ENCODE measurements around the gene FANCC. TPM values are rescaled to one million over a fixed set of nuclear protein-coding genes. Genes with fewer than 3 reads are reported as not detected.
A peak's percentile ranks its signal among the peaks of the same experiment; 100 is the strongest.

Gene FANCC
- total RNA-seq, 3 donors from 2014 or later (not counting 1 experiment from before 2014, with no cell fraction given), result 9.9 to 18.9 (median 12.8) TPM

DNA sequence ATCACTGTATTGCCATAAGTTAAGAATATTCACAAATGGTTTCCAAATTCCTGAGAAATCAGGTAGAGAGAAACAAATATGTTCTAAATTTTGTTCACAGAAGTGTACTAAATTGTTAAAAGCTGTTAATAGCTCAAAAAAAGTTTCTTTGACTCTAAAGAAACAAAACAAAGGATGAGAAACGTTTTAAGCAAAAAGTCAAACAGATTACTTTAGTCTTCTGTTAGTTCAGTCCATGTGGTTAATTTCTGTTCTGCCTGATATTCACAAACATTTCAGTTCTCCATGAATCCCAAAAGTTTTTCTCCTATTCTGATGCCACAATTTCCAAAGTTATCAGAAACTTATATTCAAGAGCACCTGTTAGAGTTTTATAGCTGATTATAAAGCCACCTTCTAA is 7.7 kb upstream of the FANCC start:
- TF ChIP-seq, protein P1, sequence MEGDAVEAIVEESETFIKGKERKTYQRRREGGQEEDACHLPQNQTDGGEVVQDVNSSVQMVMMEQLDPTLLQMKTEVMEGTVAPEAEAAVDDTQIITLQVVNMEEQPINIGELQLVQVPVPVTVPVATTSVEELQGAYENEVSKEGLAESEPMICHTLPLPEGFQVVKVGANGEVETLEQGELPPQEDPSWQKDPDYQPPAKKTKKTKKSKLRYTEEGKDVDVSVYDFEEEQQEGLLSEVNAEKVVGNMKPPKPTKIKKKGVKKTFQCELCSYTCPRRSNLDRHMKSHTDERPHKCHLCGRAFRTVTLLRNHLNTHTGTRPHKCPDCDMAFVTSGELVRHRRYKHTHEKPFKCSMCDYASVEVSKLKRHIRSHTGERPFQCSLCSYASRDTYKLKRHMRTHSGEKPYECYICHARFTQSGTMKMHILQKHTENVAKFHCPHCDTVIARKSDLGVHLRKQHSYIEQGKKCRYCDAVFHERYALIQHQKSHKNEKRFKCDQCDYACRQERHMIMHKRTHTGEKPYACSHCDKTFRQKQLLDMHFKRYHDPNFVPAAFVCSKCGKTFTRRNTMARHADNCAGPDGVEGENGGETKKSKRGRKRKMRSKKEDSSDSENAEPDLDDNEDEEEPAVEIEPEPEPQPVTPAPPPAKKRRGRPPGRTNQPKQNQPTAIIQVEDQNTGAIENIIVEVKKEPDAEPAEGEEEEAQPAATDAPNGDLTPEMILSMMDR (IDR thresholded peaks at IDR 0.05), result no peak
- peaks cover 8% of the 10 kb centered on the region for H3K36me3 Mint-ChIP-seq
- 69% methylated on average over 1 of the region's 1 CpG for WGBS (ENCODE audit: insufficient coverage)

GRCh38 chr9:95317893-95318211 is 343 bp upstream of the FANCC start:
- Mint-ChIP-seq H3K36me3 (no peaks in the 10 kb centered on the region), H3K9me3 (no peaks in the 10 kb centered on the region), H3K4me3 (peak overlapping the region; percentile 92), H3K27me3 (ENCODE audit: low read depth in 2 of 2) (peaks cover 0 to 20% of the 10 kb centered on the region in 2 donors), H3K4me1 (peaks cover 7 to 18% of the 10 kb centered on the region in 2 donors), H3K27ac (peak overlapping the region; percentile 82 to 89)
- TF ChIP-seq, protein P1 (IDR thresholded peaks at IDR 0.05), result no peak
- Histone ChIP-seq H3K27me3 (ENCODE audit: control insufficient read depth, insufficient read depth, low read length) (no peaks in the 10 kb centered on the region), H3K27ac (ENCODE audit: low read length) (peak overlapping the region; percentile 56), H3K4me1 (ENCODE audit: control insufficient read depth, insufficient read depth, low read length) (no peaks in the 10 kb centered on the region), H3K9me3 (ENCODE audit: control insufficient read depth, insufficient read depth, low read length) (no peaks in the 10 kb centered on the region), H3K4me3 (ENCODE audit: low read length) (peak overlapping the region; percentile 80), H3K36me3 (ENCODE audit: control insufficient read depth, insufficient read depth, low read length) (no peaks in the 10 kb centered on the region)
- DNase-seq (no peak), ATAC-seq (no peak)
- intact Hi-C loops (cut with micrococcal nuclease), result loop anchor here (5.0 kb wide), 1 partner anchor 194 kb away; no protein-coding TSS in a partner anchor
- 8% methylated on average over 10 of the region's 10 CpGs for WGBS (ENCODE audit: insufficient coverage)

More for the DNA sequence above, 7.7 kb upstream of the FANCC start:
- Mint-ChIP-seq H3K27ac (no peak overlapping the region), H3K4me1 (no peaks in the 10 kb centered on the region), H3K4me3 (no peak overlapping the region), H3K27me3 (ENCODE audit: low read depth in 2 of 2) (peaks cover 8 to 44% of the 10 kb centered on the region in 2 donors), H3K9me3 (no peaks in the 10 kb centered on the region)
- H3K36me3 ChIP-seq (ENCODE audit: control insufficient read depth, insufficient read depth, low read length), result no peaks in the 10 kb centered on the region
- H3K4me3 ChIP-seq (ENCODE audit: low read length), result no peak overlapping the region
- no peaks in the 10 kb centered on the region for H3K4me1 ChIP-seq (ENCODE audit: control insufficient read depth, insufficient read depth, low read length)
- no peak overlapping the region for H3K27ac ChIP-seq (ENCODE audit: low read length)
- intact Hi-C loops (cut with micrococcal nuclease), result no loop called here
- no peaks in the 10 kb centered on the region for H3K9me3 ChIP-seq (ENCODE audit: control insufficient read depth, insufficient read depth, low read length)
- DNase-seq (no peak), ATAC-seq (no peak)
- H3K27me3 ChIP-seq (ENCODE audit: control insufficient read depth, insufficient read depth, low read length), result no peaks in the 10 kb centered on the region

- Mint-ChIP-seq H3K4me1 (peaks cover 15 to 29% of the 10 kb centered on the region in 2 donors), H3K27me3 (ENCODE audit: low read depth in 2 of 2) (peaks cover 4 to 20% of the 10 kb centered on the region in 2 donors), H3K27ac (peak overlapping the region; percentile 45 to 89), H3K36me3 (no peaks in the 10 kb centered on the region), H3K4me3 (peak overlapping the region; percentile 92), H3K9me3 (no peaks in the 10 kb centered on the region)
- H3K27ac ChIP-seq (ENCODE audit: low read length), result peak overlapping the region; percentile 2
- H3K4me3 ChIP-seq (ENCODE audit: low read length), result peak overlapping the region; percentile 80
- H3K9me3 ChIP-seq (ENCODE audit: control insufficient read depth, insufficient read depth, low read length), result no peaks in the 10 kb centered on the region
- no peaks in the 10 kb centered on the region for H3K27me3 ChIP-seq (ENCODE audit: control insufficient read depth, insufficient read depth, low read length)
- intact Hi-C loops (cut with micrococcal nuclease), result loop anchor here (5.0 kb wide), 1 partner anchor 196 kb away; no protein-coding TSS in a partner anchor
- ATAC-seq (peak; percentile 41 to 47 (median 46)), DNase-seq (no peak)
- H3K36me3 ChIP-seq (ENCODE audit: control insufficient read depth, insufficient read depth, low read length), result no peaks in the 10 kb centered on the region
- no peaks in the 10 kb centered on the region for H3K4me1 ChIP-seq (ENCODE audit: control insufficient read depth, insufficient read depth, low read length)
- TF ChIP-seq, protein P1 (IDR thresholded peaks at IDR 0.05), result no peak
- under 1% methylated on average over 22 of the region's 22 CpGs for WGBS (ENCODE audit: insufficient coverage)
Measured at GRCh38 chr9:95316794-95317118, 753 bp downstream of the FANCC start.

- peaks cover 4 to 18% of the 10 kb centered on the region in 2 donors for H3K27me3 Mint-ChIP-seq (ENCODE audit: low read depth in 2 of 2)
- TF ChIP-seq, protein P1 (IDR thresholded peaks at IDR 0.05), result no peak
- peaks cover 16 to 30% of the 10 kb centered on the region in 2 donors for H3K4me1 Mint-ChIP-seq
- H3K4me3 ChIP-seq (ENCODE audit: low read length), result peak overlapping the region; percentile 80
- no peaks in the 10 kb centered on the region for H3K36me3 ChIP-seq (ENCODE audit: control insufficient read depth, insufficient read depth, low read length)
- no peak overlapping the region for H3K27ac ChIP-seq (ENCODE audit: low read length)
- H3K9me3 ChIP-seq (ENCODE audit: control insufficient read depth, insufficient read depth, low read length), result no peaks in the 10 kb centered on the region
- DNase-seq (peak in 1 of 2 donors; percentile 11), ATAC-seq (no peak)
- intact Hi-C loops (cut with micrococcal nuclease), result loop anchor here (5.0 kb wide), 1 partner anchor 196 kb away; no protein-coding TSS in a partner anchor
- H3K27ac Mint-ChIP-seq, result peak overlapping the region; percentile 45 to 89
- H3K9me3 Mint-ChIP-seq, result no peaks in the 10 kb centered on the region
- H3K4me1 ChIP-seq (ENCODE audit: control insufficient read depth, insufficient read depth, low read length), result no peaks in the 10 kb centered on the region
- 19% methylated on average over 2 of the region's 3 CpGs for WGBS (ENCODE audit: insufficient coverage)
- no peaks in the 10 kb centered on the region for H3K36me3 Mint-ChIP-seq
- H3K27me3 ChIP-seq (ENCODE audit: control insufficient read depth, insufficient read depth, low read length), result no peaks in the 10 kb centered on the region
- peak overlapping the region; percentile 92 for H3K4me3 Mint-ChIP-seq
Measured at GRCh38 chr9:95316274-95316673, 1.2 kb downstream of the FANCC start.

Measured in natural killer cell (primary cell).